Activated T-cell treated with anti-CD3 and anti-CD28 coated beads for 24 hours (primary cell): Measurements from ENCODE around the gene THAP5.
"Not testable (repeated sequence)": the region's sequence is repeated elsewhere in the genome, so short reads cannot be mapped to it uniquely, and the experiment has no call there.

Experiments used
- DNase-seq: peaks from one replicate; pipeline ENCODE4 v3.0.0-alpha.2; 2020; ENCODE audit warnings: low read depth

The THAP5 gene

GRCh38 chr7:108584211-108584610 lies 14.7 kb upstream of the THAP5 start:
- DNase-seq: no peak

- DNase-seq: no peak
Measured at GRCh38 chr7:108581655-108582491, 12.4 kb upstream of the THAP5 start.

- no peak for DNase-seq
Measured at GRCh38 chr7:108580298-108580697, 10.8 kb upstream of the THAP5 start.

- DNase-seq: no peak
Measured at GRCh38 chr7:108578937-108579336, 9.4 kb upstream of the THAP5 start.

GRCh38 chr7:108576116-108576515 lies 6.6 kb upstream of the THAP5 start:
- DNase-seq: no peak

GRCh38 chr7:108575156-108575555 lies 5.7 kb upstream of the THAP5 start:
- DNase-seq: no peak

GRCh38 chr7:108572480-108572879 lies 3.0 kb upstream of the THAP5 start:
- DNase-seq: no peak

- DNase-seq: peak; percentile 31
Measured at GRCh38 chr7:108570146-108570755, 745 bp upstream of the THAP5 start.

- DNase-seq: no peak
Measured at GRCh38 chr7:108568801-108569380, 615 bp downstream of the THAP5 start.

- no peak for DNase-seq
Measured at GRCh38 chr7:108565987-108566386, 3.5 kb downstream of the THAP5 start.

- DNase-seq: no peak
Measured at GRCh38 chr7:108561047-108561619, 8.4 kb downstream of the THAP5 start.

- no peak for DNase-seq
Measured at GRCh38 chr7:108559253-108559652, 10.3 kb downstream of the THAP5 start.

- no peak for DNase-seq
Measured at GRCh38 chr7:108557617-108558016, 11.9 kb downstream of the THAP5 start.

- DNase-seq: no peak
Measured at GRCh38 chr7:108557191-108557590, 12.3 kb downstream of the THAP5 start.

GRCh38 chr7:108556665-108557064 lies 12.8 kb downstream of the THAP5 start:
- not testable (repeated sequence) for DNase-seq

- DNase-seq: not testable (repeated sequence)
Measured at GRCh38 chr7:108548141-108548896, 21.2 kb downstream of the THAP5 start.

GRCh38 chr7:108541478-108541877 lies 28.0 kb downstream of the THAP5 start:
- DNase-seq: no peak

- not testable (repeated sequence) for DNase-seq
Measured at GRCh38 chr7:108538685-108539084, 30.8 kb downstream of the THAP5 start.

GRCh38 chr7:108538236-108538635 lies 31.3 kb downstream of the THAP5 start:
- DNase-seq: not testable (repeated sequence)

- no peak for DNase-seq
Measured at GRCh38 chr7:108537229-108537628, 32.3 kb downstream of the THAP5 start.

- no peak for DNase-seq
Measured at GRCh38 chr7:108535744-108536143, 33.8 kb downstream of the THAP5 start.

GRCh38 chr7:108535257-108535656 lies 34.2 kb downstream of the THAP5 start:
- DNase-seq: no peak
